ENCODE measurements around the gene DNAJC10. TPM values are rescaled to one million over a fixed set of nuclear protein-coding genes. Genes with fewer than 3 reads are reported as not detected.
"Not testable (repeated sequence)": the region's sequence is repeated elsewhere in the genome, so short reads cannot be mapped to it uniquely, and the experiment has no call there.

DNAJC10 gene
- polyA plus RNA-seq, 4 donors: 139 to 205 (median 159) TPM

DNA sequence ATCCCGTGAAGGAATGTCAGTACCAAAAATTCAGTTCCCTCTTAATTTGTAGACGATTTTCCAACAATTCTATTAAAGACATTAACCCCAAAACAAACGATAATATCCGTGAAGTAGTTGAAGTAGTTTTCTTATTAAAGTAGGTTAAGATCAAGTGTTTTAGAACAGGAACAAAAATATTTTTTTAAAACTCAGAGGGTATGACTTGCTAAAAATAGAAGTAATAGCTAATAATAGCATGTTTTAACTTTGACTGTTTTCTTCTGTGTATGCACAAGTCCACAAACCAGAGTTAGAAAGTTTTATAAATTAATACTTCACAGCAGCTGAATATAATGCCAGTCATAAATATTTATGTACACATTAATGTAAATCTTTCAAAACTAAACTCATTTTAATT lies 2.4 kb downstream of the DNAJC10 start:
- no peak for DNase-seq (ENCODE audit: low read depth in 4 of 4, low spot score in 3 of 4)

- DNase-seq (ENCODE audit: low read depth in 4 of 4, low spot score in 3 of 4): not testable (repeated sequence)
Observed at GRCh38 chr2:182719116-182719515, 3.1 kb downstream of the DNAJC10 start.

DNA sequence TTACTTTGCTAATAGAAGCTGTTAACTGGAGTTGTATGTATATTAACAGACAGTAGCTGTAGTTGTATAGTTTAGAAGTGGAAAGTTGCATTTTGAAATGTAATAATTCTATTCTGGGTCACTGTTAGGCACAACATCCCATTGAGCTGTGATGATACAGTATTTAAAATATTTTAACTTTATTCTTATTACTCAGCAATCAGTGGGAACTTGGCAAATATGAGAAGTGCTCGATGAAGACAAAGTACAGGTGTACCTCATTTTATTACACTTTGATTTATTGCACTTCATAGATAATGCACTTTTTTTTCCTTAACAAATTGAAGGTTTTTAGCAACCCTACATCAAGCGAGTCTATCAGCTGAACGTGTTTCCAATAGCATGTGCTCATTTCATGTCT lies 8.6 kb downstream of the DNAJC10 start:
- no peak for DNase-seq (ENCODE audit: low read depth in 4 of 4, low spot score in 3 of 4)

DNA sequence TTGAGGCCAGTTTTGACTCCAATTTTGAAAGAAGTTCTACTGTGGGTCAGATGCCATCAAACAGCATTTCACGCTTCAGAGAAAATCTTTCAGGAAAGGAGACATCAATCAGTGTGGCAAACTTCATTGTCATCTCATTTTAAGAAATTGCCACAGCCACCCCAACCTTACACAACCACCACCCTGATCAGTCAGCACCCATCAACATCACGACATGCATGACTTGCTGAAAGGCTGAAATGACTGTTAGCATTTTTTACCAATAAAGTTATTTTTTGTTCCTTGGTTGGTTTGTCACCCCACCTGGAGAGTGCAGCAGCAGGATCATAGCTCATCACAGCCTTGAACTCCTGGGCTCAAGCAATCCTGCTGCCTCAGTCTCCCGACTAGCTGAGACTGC lies 10.4 kb downstream of the DNAJC10 start:
- DNase-seq (ENCODE audit: low read depth in 4 of 4, low spot score in 3 of 4): no peak

DNA sequence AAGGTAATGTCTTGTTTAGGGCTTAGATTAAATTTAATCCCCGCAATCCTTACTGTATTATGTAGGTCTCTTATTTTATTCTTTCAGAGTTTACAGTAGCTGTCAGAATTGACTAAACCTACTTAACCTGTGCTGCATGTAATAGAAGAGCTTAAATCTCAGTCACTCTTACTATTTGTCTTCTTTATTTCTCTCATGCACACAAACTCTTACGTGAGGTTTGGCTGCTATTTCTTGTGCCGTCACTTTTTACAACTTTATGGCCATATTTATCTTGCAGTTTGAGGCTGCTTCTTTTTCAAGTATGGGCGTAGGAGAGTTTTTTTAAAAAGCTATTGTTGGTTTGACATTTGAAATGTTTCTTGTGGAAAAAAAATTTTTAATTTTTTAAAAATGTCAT lies 12.0 kb downstream of the DNAJC10 start:
- DNase-seq (ENCODE audit: low read depth in 4 of 4, low spot score in 3 of 4): no peak

DNA sequence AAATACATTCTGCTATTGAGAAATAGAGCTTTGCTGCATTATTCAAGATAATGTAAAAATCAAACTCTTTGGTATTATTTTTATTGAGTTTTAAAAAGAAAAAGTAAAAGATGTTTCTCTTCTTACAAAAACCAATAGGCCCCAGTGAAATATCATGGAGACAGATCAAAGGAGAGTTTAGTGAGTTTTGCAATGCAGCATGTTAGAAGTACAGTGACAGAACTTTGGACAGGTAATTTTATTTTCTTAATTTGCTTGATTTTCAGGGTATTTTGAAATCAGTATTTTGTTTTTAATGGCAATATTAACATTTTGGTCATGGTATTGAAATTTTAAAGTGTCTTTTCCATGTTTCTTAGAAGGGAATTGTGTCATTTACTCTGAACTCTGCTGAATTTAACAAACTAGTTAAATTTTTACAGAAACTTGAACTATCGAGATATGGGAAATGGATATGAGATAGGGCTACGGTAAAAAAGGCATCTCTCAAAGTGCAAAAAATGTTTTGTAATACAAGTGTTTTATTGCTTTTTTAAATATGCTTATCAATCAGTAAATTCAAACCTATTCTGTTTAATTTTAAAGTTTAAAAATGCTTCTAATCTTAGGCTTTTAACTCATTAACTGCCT lies 13.8 kb downstream of the DNAJC10 start:
- DNase-seq (ENCODE audit: low read depth in 4 of 4, low spot score in 3 of 4): no peak

DNA sequence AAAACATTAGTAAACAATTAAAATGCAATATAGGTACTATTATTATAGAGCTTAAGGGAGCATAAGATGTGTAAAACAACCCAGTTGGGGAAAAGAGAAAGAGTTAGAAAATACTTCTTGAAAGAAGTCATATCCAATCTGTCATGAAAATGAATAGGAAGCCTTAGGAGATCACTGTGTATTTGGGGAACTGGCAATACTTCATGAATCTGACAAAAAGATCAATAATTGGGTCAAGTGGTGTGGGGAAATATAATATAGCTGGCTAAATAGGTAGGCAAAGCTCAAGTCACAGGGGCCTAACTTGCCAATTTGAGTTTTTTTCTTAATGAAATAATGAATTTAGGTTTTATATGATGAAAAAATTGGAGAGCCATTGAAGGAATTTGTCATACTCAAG lies 14.4 kb downstream of the DNAJC10 start:
- DNase-seq (ENCODE audit: low read depth in 4 of 4, low spot score in 3 of 4): no peak

DNA sequence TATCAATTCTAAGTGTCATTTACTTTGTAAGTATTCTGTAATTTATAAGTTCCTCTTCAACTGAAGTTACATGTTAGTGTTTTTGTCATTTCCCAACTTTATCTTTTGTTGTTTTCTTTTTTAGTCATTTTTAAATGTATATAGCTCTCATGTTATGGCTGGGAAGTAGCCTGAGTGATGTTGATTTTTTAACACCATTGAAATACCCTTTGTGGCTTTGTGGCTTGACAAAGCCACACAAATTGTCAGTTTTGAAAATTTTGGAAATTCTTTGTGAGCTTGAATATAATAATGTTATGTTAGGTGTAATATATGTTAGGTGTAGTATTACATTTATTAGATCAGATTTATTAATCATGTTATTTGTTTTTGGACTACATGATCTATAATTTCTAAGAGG lies 16.7 kb downstream of the DNAJC10 start:
- no peak for DNase-seq (ENCODE audit: low read depth in 4 of 4, low spot score in 3 of 4)

DNA sequence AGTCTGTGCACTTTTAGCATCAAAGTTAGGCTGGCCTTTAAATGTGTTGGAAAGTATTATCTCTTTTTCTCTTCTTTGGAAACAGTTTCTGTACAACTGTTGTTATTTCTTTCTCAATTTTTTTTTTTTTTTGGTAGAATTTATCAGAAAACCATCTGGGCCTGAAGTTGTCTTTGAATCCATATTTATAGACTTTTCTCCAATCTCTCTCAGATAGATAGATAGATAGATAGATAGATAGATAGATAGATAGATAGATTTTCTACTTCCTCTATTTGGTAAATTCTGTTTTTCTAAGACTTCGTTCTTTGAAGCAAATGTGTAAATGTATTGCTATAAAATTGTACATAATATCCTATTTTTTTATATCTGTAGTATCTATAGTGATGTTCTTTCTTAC lies 17.5 kb downstream of the DNAJC10 start:
- DNase-seq (ENCODE audit: low read depth in 4 of 4, low spot score in 3 of 4): no peak

DNA sequence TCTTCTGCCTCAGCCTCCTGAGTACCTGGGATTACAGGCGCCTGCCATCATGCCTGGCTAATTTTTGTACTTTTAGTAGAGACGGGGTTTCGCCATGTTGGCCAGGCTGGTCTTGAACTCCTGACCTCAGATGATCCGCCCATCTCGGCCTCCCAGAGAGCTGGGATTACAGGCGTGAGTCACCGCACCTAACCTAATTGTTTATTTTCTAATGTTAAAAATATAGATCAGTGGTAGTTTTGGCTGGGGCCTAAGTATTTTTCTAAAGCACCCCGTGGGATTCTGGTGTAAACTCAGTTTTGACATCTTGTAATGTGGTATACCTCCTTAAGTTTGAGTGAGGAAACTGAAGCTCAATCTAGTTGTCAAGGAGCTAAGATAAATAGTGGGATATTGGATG lies 20.8 kb downstream of the DNAJC10 start:
- not testable (repeated sequence) for DNase-seq (ENCODE audit: low read depth in 4 of 4, low spot score in 3 of 4)

DNA sequence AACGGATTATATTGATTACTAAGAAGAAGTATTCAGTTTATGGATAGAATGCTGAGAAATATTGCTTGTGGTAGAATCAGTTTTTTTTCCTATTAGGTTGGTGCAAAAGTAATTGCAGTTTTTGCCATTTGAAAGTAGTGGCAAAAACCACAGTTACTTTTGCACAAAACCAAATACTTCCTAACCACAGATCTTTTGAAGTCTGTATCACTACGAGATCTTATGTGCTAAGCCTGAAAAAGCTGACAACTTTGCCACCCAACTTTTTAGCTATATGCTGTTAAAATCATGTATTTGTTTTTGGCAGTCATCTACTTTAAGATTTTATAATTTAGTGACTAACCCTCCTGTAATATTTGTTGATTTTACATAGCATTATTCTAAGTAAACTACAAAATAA lies 24.6 kb downstream of the DNAJC10 start:
- no peak for DNase-seq (ENCODE audit: low read depth in 4 of 4, low spot score in 3 of 4)

GRCh38 chr2:182741620-182742019 lies 25.6 kb downstream of the DNAJC10 start:
- no peak for DNase-seq (ENCODE audit: low read depth in 4 of 4, low spot score in 3 of 4)

DNA sequence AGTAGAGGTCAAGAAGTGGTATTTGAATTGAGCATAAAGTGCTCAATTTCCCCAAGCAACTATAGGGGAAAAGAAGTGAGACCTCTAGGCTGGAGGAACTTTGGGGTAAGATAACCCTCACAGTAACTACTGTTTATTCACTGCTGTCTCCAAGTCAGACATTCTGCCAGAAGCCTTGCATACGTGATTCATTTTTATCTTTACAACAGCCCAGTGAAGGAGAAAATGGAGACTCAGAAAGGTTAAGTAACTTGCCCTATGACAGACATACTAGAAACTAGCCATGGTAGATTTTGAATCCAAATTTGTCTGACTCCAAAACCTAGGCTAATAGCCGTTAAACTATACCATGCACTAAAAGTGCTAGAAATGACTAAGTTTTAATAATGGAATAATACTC lies 28.4 kb downstream of the DNAJC10 start:
- DNase-seq (ENCODE audit: low read depth in 4 of 4, low spot score in 3 of 4): no peak

- DNase-seq (ENCODE audit: low read depth in 4 of 4, low spot score in 3 of 4): no peak
Observed at GRCh38 chr2:182745061-182745460, 29.0 kb downstream of the DNAJC10 start.

DNA sequence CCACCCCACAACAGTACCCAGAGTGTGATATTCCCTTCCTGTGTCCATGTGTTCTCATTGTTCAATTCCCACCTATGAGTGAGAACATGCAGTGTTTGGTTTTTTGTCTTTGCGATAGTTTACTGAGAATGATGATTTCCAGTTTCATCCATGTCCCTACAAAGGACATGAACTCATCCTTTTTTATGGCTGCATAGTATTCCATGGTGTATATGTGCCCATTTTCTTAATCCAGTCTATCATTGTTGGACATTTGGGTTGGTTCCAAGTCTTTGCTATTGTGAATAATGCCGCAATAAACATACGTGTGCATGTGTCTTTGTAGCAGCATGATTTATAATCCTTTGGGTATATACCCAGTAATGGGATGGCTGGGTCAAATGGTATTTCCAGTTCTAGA lies 29.8 kb downstream of the DNAJC10 start:
- not testable (repeated sequence) for DNase-seq (ENCODE audit: low read depth in 4 of 4, low spot score in 3 of 4)

GRCh38 chr2:182754231-182754630 lies 38.2 kb downstream of the DNAJC10 start:
- no peak for DNase-seq (ENCODE audit: low read depth in 4 of 4, low spot score in 3 of 4)

GRCh38 chr2:182758379-182758778 lies 42.3 kb downstream of the DNAJC10 start:
- no peak for DNase-seq (ENCODE audit: low read depth in 4 of 4, low spot score in 3 of 4)

DNA sequence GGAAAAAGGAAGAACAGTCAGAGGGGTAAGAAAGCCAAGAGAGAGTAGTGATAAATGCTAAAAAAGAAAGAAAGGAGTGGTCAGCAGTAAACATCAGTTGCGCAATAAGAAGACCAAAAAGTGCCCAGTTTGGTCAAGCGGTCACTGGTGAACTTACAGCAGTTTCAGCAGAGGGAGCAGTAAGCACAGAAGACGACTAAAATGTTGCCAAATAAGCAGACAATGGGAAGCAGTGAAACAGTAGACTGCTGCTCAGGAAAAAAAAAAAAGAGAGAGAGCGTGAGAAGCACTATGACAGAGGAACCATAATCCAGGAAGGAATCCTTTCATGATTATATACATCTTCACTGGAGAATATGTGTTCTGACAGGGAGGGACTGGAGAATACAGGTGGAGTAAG lies 45.8 kb downstream of the DNAJC10 start:
- DNase-seq (ENCODE audit: low read depth in 4 of 4, low spot score in 3 of 4): no peak

DNA sequence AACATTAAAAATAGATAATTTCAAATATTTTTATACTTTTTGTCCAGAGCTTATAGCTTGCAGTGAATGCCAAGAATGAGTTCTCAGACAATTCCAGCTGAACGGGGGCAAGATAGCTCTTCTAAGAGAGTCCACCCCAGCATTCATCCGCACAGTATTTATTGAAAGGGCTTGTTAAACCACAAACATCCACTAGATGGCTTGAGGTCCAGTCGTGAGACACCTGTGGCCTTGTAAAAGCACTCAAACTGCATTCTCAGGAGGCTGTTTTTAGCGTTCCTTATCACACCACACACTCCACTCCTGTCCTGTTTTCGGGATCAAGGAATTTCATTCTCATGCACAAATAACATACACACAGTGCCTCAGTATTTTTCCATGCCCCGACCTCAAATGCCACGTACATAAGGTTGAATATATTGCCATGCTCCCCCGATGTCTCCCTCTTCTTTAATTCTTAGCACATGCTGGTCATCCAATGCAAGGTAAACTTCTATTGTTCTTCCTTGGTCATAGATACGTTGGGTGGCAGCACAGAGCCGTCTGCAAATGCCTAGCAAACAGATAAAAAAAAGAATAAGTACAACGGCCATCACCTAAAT lies 47.4 kb downstream of the DNAJC10 start:
- no peak for DNase-seq (ENCODE audit: low read depth in 4 of 4, low spot score in 3 of 4)

GRCh38 chr2:182766626-182767025 lies 50.6 kb downstream of the DNAJC10 start:
- no peak for DNase-seq (ENCODE audit: low read depth in 4 of 4, low spot score in 3 of 4)

DNA sequence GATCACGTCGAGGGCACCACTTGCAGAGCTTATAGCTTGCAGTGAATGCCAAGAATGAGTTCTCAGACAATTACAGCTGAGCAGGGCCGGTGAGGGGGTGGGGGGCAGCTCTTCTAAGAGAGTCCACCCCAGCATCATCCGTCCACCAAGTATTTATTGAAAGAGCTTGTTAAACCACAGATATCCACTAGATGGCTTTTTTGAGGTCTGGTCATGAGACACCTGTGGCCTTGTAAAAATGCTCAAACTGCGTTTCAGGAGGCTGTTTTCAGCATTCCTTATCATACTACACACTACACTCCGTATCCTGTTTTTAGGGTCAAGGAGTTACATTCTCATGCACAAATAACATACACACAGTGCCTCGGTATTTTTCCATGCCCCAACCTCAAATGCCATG lies 51.5 kb downstream of the DNAJC10 start:
- no peak for DNase-seq (ENCODE audit: low read depth in 4 of 4, low spot score in 3 of 4)

- not testable (repeated sequence) for DNase-seq (ENCODE audit: low read depth in 4 of 4, low spot score in 3 of 4)
Observed at GRCh38 chr2:182768950-182769349, 52.9 kb downstream of the DNAJC10 start.

DNA sequence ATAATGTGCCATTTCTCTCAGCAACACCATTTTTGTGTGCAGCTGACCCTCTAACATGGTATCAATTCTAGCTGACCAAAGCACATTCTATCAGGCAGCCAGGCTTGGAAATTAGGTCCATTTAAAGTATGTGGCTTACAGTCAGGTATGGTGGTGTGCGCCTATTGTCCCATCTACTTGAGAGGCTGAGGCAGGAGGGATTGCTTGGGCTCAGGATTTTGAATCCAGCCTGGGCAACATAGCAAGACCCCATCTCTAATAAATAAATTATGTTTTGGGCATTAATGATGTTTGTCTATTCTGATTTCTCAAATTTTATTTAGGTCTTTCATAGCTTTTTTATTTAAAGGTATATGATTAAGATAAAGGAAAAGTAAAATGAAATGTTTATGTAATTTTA lies 63.3 kb downstream of the DNAJC10 start:
- DNase-seq (ENCODE audit: low read depth in 4 of 4, low spot score in 3 of 4): no peak
